DMS 273 (cell line): ENCODE measurements around the gene ENOX1.

ENCODE experiments used
- DNase-seq: peaks from one replicate; lab custom pipeline; 2025; ENCODE audit not compliant: unreplicated experiment; lab: John Stamatoyannopoulos, UW

Gene ENOX1

DNA sequence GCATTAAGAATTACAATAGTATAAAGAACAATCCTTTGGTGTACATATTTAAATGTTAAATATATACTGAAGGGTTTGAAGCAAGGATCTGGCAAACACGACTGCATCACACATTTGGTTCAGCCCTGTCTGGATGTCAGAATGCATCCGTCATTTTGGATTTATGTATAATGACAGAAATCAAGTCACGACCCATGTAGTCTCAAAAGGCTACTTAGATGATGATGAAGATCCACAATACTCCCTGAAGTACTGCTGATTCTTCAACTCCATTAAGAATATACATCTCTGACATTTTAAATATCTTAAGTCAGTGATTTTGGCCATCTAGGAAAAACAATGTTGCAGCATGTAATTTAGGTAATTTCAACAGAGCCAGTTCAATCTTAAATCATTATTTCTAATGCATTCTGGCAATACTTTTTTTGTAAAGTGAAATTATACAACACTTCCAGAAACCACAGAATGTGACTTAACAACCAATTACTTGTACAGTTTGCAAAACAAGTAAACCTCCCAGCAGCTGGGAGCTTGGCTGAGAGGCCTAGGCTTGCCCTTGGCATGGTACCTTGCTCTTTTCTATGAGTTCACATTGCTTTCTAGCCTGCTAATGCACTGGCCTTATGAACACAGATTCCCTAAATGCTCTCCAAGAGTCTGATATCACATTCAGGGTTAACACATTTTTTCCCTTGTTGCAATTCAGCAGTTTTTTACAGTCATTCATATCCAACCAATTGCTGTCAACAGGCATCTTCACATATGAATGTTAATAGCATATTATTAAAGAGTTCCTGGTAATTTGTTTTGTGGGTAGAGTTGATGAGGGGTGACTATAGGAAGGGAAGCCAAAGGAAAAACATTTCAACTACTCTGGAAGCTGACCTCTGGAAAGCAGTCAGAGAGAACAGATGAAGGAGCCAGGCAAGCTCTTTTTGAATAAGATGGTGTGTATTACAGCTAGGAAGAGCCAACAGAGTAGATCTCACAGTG is 175.2 kb downstream of the ENOX1 start:
- peak; percentile 36 for DNase-seq

DNA sequence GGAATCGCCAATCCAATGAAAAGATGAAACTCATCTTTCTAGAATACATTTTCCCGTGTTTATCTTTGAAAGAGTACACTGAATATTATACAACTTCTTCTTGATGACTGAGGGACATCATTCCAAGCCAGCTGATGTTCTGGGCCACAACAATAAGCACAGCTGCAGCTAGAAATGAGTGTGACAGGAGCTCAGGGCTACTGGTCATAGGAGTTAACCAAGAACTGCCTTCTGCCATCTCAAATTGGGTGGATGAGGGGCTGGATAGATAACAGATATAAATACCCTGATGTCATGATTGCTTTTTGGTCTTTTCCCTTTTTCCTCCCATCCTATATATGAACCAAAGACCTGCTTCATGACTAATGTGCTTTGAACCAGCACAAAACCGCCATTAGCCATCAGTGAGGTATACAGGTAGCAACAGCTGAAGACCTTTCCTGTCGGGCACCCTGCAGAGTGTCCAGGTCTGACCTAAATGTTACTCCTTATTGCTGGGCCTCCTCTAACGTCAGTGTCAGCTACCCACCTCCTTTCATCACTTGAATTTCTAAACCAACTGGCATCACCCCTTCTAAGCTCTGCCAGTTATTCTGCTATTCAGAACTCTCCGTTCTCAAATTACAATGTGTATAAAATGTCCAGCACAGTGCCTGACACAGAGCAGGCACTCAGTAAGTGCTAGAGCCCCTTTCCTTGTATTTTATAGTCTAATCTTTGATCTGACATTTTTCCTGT is 178.2 kb downstream of the ENOX1 start:
- peak; percentile 10 for DNase-seq

DNA sequence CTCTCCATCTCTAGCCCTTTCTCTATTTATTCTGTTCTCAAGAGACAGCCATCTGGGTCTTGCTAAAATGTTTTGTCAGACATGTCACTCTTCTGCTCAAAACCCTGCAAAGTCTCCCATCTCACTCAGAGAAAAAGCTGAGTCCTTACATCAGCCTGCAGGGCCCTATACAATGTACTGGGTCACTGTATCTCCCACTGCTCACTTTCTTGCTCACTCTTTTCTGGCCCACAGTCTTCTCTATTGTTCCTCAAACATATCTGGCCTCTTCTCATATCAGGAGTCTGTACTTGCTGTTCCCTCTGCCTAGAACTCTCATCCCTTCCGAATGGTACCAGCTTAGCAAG is 189.2 kb downstream of the ENOX1 start:
- no peak for DNase-seq

DNA sequence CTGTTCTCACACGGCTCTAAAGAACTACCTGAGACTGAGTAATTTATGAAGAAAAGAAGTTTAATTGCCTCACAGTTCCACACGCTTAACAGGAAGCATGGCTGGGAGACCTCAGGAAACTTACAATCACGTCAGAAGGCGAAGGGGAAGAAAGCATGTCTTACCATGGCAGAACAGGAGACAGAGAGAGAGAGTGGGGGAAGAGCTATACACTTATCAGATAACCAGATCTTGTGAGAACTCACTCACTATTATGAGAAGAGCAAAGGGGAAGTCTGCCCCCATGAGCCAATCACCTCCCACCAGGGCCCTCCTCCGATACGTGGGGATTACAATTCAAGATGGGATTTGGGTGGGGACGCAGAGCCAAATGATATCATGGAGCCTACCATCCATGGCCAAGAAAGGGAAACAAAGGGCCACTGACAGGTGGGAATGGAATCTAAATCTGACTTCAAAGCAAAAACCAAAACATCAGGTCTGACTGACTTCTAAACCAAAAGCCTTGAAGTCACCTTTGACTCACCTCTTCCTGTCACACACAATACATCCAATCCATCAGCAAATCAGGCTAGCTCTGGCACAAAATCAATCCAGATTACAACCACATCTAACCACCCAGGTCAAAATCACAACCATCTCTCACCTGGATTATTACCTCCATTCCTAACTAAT is 189.7 kb downstream of the ENOX1 start:
- DNase-seq = no peak

DNA sequence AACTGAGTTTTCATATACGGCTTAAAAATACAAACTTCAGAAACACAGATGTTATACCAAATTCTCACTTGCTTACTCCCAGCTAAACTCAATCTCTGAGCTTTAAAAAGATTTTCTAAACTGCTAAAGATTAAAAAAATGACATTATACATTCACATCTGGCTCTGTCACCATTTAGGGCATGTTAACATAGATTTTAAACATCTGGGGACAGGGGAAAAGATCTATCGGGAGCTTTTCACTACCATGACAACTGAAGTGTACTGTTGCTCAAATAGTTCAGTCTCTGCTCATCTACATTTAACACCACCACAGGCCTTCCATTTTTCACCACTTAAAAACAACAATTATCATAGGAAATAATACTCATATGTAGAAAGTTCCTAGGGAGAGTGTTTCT is 190.8 kb downstream of the ENOX1 start:
- DNase-seq = no peak

DNA sequence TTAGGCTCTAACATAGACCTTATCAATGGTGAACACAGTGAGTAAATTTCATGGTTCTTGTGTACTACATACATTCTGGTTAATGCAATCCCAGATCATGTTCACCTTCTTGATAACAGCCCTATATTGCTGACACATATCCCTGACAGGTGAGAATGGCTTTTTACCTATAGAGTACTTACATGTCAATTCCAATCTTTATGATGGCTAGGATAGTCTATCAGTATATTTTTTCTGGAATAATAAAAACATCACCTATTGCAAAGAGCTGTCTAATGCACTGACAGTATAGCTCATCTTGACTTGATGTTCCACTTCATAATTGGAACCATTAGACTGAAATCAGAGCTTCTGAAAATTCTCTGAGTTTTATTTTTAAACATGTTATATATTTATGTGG is 199.4 kb downstream of the ENOX1 start:
- no peak for DNase-seq

DNA sequence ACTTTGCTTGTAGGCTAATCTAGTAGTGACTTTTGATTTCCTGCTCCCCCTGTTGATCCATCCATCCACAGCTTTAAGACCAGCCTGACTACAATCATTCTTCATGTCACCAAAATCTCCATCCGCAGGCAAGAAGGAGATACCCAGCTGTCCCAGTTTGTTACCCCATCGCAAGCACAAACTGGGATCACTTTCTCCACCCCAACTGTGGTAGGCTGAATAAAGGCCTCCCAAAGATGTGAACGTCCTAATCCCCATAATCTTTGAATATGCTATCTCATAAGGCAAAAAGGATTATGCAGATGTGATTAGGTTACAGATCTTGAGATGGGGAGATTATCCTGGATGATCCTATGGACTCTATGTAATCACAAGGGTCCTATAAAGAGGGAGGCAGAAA is 202.0 kb downstream of the ENOX1 start:
- no peak for DNase-seq

DNA sequence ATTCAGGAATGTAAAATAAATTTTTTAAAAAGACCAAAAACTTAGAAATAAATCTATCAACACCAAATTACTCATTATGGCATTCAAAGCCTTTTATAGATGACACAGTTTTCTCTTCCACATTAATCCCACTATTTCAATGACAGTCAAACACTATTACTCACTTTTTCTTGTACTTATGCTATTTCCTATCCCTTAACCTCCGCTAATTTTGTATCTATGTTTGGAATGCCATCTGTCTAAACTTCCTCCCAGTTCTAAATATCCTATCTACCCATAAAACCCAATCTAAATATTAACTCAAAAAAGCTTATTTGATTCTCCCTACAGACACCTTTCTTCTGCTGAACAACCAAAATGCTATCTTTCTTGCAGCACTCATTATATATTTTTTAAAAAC is 203.5 kb downstream of the ENOX1 start:
- no peak for DNase-seq

DNA sequence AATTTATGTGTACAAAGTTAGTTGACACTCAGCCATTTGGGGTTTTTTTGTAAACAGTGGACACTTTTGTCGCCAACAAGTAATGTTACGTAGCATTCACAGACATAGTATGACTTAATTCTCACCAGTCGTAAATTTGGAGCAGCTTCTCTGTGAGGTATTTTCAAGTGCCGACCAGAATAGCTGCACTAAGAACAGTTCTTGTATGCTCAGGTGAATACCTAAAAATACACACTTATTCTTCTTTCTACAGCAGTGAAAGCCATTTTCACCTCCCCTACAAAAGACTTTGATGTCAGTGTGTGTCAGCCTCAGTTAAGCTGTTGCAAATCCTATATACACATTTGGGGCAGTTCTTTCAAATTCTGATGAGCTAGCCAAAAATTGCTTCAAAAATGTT is 206.5 kb downstream of the ENOX1 start:
- no peak for DNase-seq

DNA sequence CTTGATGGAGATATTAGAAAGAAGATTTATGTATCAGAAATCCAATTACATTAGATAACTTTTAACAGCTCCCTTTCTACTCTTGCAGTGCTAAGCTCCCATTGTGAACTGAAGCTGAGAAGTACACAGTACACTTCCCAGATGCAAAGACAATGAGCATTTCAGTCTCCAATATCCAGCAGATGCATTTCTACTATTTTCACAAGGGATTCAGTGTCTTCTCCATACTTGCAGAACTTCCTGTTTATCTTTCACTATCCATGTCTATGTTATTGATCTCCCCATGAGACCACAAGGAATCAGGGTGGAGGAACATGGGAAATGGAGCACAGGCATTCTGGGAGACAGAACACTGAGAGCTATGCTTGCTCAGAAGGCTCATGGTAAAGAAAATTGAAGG is 207.5 kb downstream of the ENOX1 start:
- no peak for DNase-seq

DNA sequence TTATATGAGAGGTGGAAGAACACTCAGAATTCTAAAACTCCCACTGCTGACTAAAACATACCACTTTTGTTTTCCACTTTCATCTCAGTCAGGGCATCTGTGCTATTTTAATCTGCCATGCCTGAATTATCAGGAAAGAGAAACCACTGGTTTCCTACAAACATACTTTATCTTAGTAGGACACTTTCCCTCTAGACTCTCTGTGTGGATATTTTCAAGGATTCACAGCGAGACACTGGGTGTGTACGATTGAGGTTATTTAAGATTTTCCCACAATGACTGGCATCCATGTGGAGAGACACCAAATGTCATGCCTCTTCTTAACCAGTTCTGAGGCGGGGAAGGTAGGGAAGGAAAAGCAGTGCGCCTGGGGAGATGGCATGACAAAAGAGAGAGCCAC is 212.2 kb downstream of the ENOX1 start:
- DNase-seq = no peak

DNA sequence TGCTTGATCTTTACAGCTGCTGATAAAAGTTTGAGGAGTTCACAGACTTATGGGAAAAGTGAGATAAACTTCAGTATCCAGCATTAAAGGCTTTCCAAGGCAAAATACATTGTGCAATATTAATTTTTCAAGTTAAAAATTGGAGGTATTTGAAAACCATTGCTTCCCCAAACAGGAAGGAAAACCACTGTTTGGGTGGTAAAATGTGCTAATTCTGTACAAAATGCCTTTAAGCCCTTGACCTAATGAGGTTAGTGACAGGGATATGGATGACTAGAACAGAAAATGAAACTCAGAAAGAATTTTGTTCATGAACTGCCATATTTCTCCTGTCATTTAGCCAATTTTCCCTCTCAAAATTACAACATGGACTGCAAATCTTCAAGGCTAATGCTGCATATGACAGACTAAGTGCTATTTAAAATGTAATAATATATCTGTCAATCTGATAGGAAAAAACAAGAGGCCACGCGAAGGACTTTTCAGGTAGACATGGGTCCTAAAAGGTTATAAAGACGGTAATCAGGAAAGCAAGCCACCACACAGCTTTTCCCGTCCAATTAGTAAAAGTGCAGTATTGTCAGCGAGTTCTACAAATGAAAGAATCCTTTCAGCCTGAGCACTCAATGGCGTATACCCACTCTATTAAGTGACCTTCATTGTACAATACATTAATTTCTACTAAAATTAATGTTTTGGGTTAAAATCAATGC is 212.8 kb downstream of the ENOX1 start:
- no peak for DNase-seq

DNA sequence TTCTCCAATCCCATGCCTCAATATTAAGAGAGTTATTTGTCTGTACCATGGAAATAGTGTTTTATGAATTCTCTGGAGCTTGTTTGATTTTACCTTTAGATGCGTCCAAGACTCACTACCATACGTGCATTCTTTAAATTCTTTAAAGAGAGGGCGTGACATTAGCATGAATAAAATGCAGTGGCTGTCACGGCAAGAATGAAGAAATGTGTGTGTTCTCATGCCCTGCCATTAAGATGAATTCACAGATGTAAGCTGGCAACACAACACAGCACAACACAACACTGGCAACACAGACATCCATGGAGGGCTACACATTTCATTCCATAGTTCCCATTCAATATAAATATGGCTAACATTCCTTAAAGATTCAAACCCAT is 213.4 kb downstream of the ENOX1 start:
- no peak for DNase-seq

DNA sequence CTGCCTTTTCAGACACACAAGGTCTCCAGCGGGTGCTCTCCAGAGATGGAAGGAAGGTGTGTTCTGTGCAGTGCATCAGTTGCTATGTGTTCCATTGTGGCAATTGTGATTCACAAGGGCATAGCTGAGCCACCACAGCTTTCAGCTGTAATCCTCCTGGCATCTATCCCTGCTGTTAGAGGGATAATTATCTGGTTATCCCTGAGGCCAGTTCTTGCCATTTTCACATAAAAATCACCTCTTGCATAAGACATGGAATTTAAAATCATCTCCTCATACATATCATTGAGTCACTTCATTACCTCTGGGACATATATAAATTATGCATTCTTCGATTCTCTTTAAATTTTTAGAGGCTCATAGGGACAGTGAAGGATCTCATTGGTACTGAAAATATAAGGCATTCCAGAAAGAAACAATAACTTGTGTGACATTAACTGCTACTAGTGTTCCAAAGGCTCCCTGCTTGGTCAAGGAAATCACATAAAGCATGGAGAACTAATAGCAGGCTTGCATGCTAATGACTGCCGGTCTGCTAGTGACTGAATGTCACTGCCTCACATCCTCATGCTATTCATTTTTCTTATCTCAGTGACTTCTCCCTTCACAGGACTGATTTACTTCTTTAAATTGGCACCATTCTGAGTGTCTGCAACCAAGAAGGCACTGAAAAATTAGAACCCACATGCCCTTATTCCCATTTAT is 214.0 kb downstream of the ENOX1 start:
- no peak for DNase-seq

DNA sequence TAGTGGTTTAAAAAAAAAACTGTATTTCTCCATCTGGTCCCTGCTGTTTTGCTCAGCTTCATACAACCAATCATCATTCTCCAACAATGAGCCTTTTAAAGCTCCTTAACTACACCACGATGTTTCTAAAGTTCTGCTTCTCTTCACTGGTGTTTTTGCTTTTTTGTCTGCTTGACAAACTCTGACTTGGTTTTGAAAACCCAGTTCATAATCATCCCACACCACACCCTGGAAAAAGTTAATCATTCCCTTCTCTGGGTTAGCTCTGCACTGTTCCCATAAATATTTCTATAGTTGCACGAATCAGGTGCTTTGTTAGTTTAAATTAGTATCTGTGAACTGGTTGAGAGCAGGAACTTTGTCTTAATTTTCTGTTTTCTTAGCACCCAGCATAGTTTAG is 217.1 kb downstream of the ENOX1 start:
- DNase-seq = no peak

DNA sequence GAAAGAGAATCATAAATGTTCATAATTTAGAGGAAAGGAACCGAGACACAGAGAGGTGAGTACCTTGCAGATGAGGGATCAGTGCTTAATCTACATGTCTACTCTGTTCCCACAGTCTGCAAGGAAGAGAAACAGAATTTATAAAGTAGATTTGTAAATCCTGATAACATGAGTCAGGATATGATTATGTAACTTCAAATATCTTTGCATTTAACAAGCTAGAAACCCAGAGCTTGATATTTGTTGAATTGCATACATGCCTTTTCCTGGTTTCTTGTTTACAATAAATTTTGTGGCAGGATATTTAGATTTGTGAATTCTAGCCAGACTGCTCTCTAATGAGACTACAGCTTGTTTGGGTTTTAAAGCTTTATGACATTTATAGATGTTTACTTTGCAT is 219.2 kb downstream of the ENOX1 start:
- peak; percentile 6 for DNase-seq

DNA sequence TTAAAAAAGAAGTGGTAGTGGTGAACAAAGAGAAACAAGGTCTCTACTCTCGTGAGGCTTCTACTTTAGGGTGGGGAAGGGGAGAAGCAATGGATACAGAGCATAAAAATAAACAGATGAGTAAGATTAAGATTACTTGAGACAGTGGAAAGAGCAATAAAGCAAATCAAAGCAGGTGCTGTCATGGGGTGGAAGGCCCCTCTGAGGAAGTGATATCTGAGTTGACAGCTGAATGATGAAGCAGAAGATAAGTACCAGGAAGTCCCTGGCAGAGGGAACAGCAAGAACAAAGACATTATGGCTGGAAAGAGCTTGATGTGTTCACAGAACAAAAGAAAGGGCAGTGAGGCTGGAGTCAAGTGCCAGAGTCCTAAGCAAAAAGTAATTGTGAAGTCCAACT is 221.8 kb downstream of the ENOX1 start:
- DNase-seq = no peak

DNA sequence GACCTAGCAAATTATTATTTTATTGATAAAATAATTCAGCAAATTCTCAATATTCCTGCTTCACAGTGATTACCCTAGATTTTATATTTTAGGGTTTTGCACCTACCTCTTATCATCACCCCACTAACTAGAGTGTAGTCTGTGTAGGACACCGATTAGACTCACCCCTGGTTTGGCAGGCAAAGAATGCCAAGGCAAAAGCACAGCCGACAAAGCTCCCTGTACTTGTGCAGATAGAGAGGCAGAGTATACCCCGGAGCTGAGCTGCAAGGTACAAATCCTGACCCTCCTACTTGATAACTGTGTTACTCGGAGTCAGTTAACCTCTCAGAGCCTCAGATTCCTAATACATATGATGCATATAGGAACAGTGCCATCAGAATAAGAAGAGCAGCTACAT is 225.7 kb downstream of the ENOX1 start:
- DNase-seq = no peak

DNA sequence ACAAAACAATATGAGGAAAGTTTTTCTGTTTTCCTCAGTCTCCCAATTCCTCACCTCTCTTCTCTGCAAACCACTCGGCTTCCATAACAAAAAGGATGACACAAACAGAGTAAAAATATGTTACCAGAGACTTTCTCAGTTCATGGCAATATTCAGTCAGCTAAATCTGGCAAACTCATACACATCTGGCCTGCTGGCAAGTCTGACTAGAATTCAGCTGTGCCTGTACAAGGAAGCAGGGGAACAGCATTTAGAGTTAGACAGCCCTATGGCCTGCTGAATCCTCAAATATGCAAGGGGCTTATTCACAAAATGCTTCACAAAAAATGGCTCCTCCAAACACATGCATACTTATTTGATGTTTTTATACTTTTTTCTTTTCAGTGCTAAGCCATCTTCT is 227.8 kb downstream of the ENOX1 start:
- DNase-seq = peak; percentile 22

DNA sequence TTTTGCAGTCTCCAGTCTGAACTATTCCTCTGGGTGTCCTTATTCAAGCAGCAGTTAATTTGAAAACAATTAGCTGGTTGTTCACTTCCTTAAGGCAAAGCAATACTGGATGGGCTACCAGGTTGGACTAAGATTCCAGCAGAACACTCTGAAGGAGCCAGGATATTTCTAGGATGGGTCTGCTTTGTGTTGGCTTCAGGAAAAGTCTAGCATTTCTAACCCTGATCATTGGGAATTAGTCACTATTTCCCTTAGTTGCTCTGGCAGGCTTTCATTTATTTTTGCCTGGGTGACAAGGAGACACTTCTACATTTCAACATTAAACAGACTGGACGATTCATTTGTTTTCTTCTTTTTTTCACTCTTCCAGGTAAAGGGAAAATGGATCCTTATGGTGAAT is 228.4 kb downstream of the ENOX1 start:
- DNase-seq = no peak

DNA sequence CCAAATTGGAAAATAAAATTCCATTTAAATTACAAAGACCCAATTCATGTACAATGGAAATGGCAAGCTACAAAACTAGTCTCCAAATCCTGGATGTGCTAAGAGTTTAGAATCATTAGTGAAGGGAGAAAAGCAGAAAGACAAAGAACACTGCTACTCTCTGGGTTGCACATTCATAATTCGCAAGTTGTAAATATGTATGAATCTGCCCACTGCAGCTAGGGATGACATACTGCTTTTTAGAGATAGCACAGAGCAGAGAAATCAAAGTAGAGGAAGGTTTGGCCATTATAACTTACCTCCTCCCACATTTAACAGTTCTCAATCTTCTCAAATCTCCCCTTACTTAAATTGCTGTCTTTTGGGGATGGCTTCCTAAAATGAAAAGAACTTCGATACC is 231.1 kb downstream of the ENOX1 start:
- DNase-seq = no peak
